Mononuclear cell (primary cell): Measurements from ENCODE around the gene PIN1. TPM values are rescaled to one million over a fixed set of nuclear protein-coding genes. Genes with fewer than 3 reads are reported as not detected.
"Not testable (repeated sequence)": the region's sequence is repeated elsewhere in the genome, so short reads cannot be mapped to it uniquely, and the experiment has no call there.

ENCODE experiments used
- H3K27me3 ChIP-seq: 2 replicates; pipeline ENCODE4 v1.6.0; 2011; ENCODE audit warnings: low read length, control low read depth; ENCODE audit not compliant: insufficient read depth
- H3K4me1 ChIP-seq: 2 replicates; pipeline ENCODE4 v1.5.1; 2011; ENCODE audit warnings: mild to moderate bottlenecking, low read length, control low read depth; ENCODE audit not compliant: insufficient read depth
- H3K4me3 ChIP-seq: 2 replicates; pipeline ENCODE4 v1.5.1; 2011; ENCODE audit warnings: mild to moderate bottlenecking, low read length, moderate library complexity
- H3K9me3 ChIP-seq: 2 replicates; pipeline ENCODE4 v1.5.1; 2011; ENCODE audit warnings: low read depth, mild to moderate bottlenecking, control low read depth, low read length
- total RNA-seq: library from RNA; depleted of rRNA; stranded (reverse); fragments of >200 nt; gene quantifications from one replicate; pipeline ENCODE4 v1.2.3, GENCODE V29; 2012

Gene PIN1
- total RNA-seq, 1 donor, result 44.7 TPM

GRCh38 chr19:9838324-9838723 lies 3.2 kb downstream of the PIN1 start:
- Histone ChIP-seq H3K4me1 (peaks cover 14% of the 10 kb centered on the region), H3K9me3 (no peaks in the 10 kb centered on the region), H3K4me3 (no peak overlapping the region), H3K27me3 (no peaks in the 10 kb centered on the region)

GRCh38 chr19:9839415-9839814 lies 4.3 kb downstream of the PIN1 start:
- no peak overlapping the region for H3K4me3 ChIP-seq
- no peaks in the 10 kb centered on the region for H3K27me3 ChIP-seq
- H3K9me3 ChIP-seq, result no peaks in the 10 kb centered on the region
- H3K4me1 ChIP-seq, result peaks cover 14% of the 10 kb centered on the region

GRCh38 chr19:9842834-9843625 lies 7.9 kb downstream of the PIN1 start:
- no peak overlapping the region for H3K4me3 ChIP-seq
- H3K4me1 ChIP-seq, result peaks cover 3% of the 10 kb centered on the region
- no peaks in the 10 kb centered on the region for H3K27me3 ChIP-seq
- H3K9me3 ChIP-seq, result no peaks in the 10 kb centered on the region

- H3K9me3 ChIP-seq, H3K4me3 ChIP-seq, H3K4me1 ChIP-seq: not testable (repeated sequence)
Measured at GRCh38 chr19:9843626-9844273, 8.6 kb downstream of the PIN1 start.

GRCh38 chr19:9847087-9847671 lies 12.1 kb downstream of the PIN1 start:
- H3K4me3 ChIP-seq, result no peak overlapping the region
- H3K27me3 ChIP-seq, result no peaks in the 10 kb centered on the region

More at GRCh38 chr19:9843626-9844273, 8.6 kb downstream of the PIN1 start:
- not testable (repeated sequence) for H3K27me3 ChIP-seq

GRCh38 chr19:9848060-9848459 lies 12.9 kb downstream of the PIN1 start:
- no peak overlapping the region for H3K4me3 ChIP-seq
- no peaks in the 10 kb centered on the region for H3K27me3 ChIP-seq
- peaks cover 4% of the 10 kb centered on the region for H3K4me1 ChIP-seq
- no peaks in the 10 kb centered on the region for H3K9me3 ChIP-seq

More at GRCh38 chr19:9847087-9847671, 12.1 kb downstream of the PIN1 start:
- Histone ChIP-seq H3K9me3 (no peaks in the 10 kb centered on the region), H3K4me1 (peaks cover 4% of the 10 kb centered on the region)

GRCh38 chr19:9848762-9849161 lies 13.6 kb downstream of the PIN1 start:
- Histone ChIP-seq H3K4me1 (peaks cover 4% of the 10 kb centered on the region), H3K9me3 (no peaks in the 10 kb centered on the region), H3K4me3 (no peak overlapping the region), H3K27me3 (no peaks in the 10 kb centered on the region)

DNA sequence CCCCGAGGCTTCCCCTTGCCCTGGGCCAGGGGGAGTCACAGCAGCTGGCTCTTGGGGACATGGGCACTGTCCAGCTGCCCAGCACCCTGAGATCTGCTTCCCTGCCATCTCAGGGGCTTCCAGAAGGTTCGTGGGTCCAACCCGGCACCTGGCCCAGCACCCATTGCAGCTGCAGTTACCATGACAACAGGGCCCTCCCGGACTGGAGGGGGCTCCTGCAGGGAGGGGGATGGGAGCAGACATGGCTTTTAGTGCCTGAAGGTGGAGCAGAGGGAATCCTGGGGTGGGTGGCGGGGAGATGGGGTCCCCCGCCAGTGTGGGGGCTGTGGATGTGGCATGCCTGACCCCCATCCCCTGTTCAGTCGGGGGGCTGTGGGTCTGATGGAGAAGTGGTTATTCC lies 14.7 kb downstream of the PIN1 start:
- H3K9me3 ChIP-seq, result no peaks in the 10 kb centered on the region
- peaks cover 4% of the 10 kb centered on the region for H3K4me1 ChIP-seq
- no peak overlapping the region for H3K4me3 ChIP-seq
- no peaks in the 10 kb centered on the region for H3K27me3 ChIP-seq

DNA sequence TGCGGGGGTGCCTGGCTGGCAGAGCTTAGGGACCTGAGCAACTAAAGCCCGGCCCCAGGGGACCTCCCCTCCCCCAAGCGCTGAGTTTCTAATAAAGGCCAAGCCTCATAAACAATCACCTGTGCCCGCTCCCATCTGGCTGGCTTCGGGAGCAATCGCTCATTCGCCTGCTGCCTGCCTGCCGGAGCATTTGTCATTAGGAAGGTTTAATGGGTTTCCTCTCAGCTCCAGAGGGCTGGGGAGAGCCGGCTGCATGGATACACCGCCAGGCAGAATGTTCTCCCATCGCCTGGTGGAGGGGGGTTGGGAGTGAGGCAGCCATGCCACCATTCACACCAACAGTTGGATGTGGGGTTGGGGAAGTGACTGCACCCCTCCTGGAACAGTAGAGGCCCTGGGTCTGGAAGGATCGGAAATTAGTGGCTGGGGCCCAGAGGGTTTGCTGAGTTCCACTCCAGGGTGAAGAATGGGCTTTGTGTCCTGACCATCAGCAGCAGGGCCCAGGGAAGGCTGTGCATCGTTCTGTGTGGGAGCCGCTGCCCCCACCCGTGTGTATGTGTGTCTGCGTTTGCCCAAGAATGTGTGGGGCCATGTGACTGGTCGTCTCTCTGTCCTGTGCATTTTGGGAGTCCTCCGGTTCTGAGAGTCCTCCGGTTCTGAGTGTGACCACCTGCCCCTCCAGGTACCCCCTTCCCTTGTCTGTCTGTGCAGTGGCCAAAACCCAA lies 15.3 kb downstream of the PIN1 start:
- no peaks in the 10 kb centered on the region for H3K27me3 ChIP-seq

DNA sequence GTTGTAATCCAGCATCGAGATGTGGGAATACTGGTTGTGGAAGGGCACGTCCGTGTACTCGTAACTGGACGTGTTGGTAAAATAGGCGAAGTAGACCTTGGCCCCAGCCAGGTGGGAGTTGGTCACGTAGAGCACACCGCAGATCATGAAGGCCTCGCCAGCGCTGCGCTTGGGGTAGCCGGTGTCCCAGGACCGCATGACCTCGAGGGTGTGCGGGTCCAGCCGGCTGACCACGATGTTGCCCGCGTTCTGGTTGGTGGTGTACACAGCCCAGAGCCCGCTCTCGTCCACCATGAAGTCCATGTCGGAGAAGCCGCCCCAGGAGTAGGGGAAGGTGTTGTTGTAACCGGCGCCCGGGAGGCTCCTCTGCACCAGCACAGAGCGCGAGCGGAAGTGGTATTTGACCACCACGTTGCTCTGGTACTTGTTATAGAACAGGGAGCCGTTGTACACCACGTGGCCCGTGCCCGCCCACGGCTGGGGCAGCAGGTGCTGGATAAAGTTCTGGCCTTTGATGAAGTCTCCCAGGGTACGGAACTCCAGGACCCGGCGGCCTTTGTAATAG lies 19.2 kb downstream of the PIN1 start:
- no peaks in the 10 kb centered on the region for H3K27me3 ChIP-seq
- H3K4me1 ChIP-seq, result peaks cover 26% of the 10 kb centered on the region
- H3K4me3 ChIP-seq, result no peak overlapping the region
- no peaks in the 10 kb centered on the region for H3K9me3 ChIP-seq

More for the DNA sequence above, 15.3 kb downstream of the PIN1 start:
- no peak overlapping the region for H3K4me3 ChIP-seq
- H3K4me1 ChIP-seq, result peaks cover 4% of the 10 kb centered on the region
- no peaks in the 10 kb centered on the region for H3K9me3 ChIP-seq

GRCh38 chr19:9856609-9857008 lies 21.5 kb downstream of the PIN1 start:
- no peak overlapping the region for H3K4me3 ChIP-seq

DNA sequence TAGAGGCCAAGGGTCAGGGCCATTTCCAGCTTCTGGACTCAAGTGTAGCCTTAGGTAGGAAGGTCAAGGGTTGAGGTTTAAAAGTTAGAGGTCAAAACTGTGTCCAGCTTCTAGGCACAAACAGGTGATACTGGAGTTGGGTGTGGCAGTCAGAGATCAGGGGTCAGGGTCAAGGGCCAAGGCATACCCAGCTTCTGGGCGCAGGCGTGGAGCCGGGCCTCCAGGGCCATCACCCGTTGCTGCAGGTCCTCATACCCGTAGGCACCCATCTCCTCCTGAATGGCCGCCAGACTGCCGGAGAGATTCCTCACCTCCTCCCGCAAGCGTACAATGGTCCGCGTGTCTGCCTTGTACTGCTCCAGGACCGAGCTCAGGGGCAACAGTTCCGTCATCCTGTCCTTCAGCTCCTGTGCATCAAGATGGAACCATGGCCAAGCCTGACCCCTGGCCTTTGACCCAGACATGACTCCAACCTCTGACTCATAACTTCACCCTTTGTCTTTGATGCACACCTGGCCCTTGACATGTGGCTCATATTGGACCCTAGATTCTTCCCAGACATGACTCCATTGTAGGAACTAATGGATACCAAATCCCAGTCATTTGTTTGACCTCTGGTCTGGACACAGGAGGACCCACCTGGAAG lies 22.1 kb downstream of the PIN1 start:
- no peaks in the 10 kb centered on the region for H3K9me3 ChIP-seq
- H3K27me3 ChIP-seq, result no peaks in the 10 kb centered on the region
- H3K4me3 ChIP-seq, result no peak overlapping the region
- H3K4me1 ChIP-seq, result peaks cover 31% of the 10 kb centered on the region

More at GRCh38 chr19:9856609-9857008, 21.5 kb downstream of the PIN1 start:
- H3K9me3 ChIP-seq, result no peaks in the 10 kb centered on the region
- H3K27me3 ChIP-seq, result no peaks in the 10 kb centered on the region
- peaks cover 29% of the 10 kb centered on the region for H3K4me1 ChIP-seq

GRCh38 chr19:9857920-9858746 lies 23.0 kb downstream of the PIN1 start:
- H3K27me3 ChIP-seq, result no peaks in the 10 kb centered on the region
- peaks cover 39% of the 10 kb centered on the region for H3K4me1 ChIP-seq
- H3K9me3 ChIP-seq, result no peaks in the 10 kb centered on the region
- no peak overlapping the region for H3K4me3 ChIP-seq

DNA sequence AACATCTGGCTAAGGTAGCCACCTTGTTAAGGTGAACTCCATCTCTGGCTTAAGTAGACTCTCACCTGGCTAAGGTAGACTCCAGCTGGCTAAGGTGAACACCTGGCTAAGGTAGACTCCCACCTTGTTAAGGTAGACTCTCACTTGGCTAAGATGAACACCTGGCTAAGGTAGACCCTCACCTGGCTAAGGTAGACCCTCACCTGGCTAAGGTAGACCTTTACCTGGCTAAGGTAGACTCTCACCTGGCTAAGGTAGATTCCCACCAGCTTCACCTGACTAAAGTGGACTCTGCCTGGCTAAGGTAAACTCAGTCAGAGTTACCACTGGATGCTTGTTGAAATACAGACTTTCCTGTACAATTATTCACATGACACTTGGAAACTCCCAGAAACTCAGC lies 23.6 kb downstream of the PIN1 start:
- H3K4me1 ChIP-seq, result peaks cover 41% of the 10 kb centered on the region
- no peak overlapping the region for H3K4me3 ChIP-seq
- no peaks in the 10 kb centered on the region for H3K9me3 ChIP-seq
- no peaks in the 10 kb centered on the region for H3K27me3 ChIP-seq
